ENCODE results near the gene MMP27. TPM values are rescaled to one million over a fixed set of nuclear protein-coding genes. Genes with fewer than 3 reads are reported as not detected.
"Not testable (repeated sequence)": the region's sequence is repeated elsewhere in the genome, so short reads cannot be mapped to it uniquely, and the experiment has no call there.

MMP27 gene
- total RNA-seq, result not detected
- under 1 TPM in 1 of 2 donors, not detected in 1; 0.50 TPM for polyA plus RNA-seq
- long read RNA-seq, donor 1, partial matches to known transcripts, result 0 of 1 reads
- long read RNA-seq, donor 1, other reads (novel, unspliced or antisense), result 0 of 1 reads
- long read RNA-seq, donor 2, result 0 reads

GRCh38 chr11:102705626-102706025 lies at the start of gene MMP27:
Gene MMP27, minus strand, starts transcription at chr11:102705769. Its CDS starts 55 bp downstream, at chr11:102705714.
- no peaks in the 10 kb centered on the region for H3K27me3 ChIP-seq (ENCODE audit: control insufficient read depth in 1 of 2, insufficient read depth in 2 of 2, low read length in 1 of 2)
- DNase-seq, result no peak
- no peak within 1 kb of the TSS for H3K4me3 ChIP-seq (ENCODE audit: low read length in 2 of 2)
- 64 to 74% methylated on average over 5 of the region's 5 CpGs for WGBS, 2 donors
- H3K9me3 ChIP-seq (ENCODE audit: control insufficient read depth, low read length), result no peaks in the 10 kb centered on the region
- H3K27ac ChIP-seq (ENCODE audit: low read depth in 1 of 2, low read length in 2 of 2), result no peak within 1 kb of the TSS
- intact Hi-C loops (cut with DNase I), result no loop called here
- no peak for ATAC-seq (ENCODE audit: low FRiP score)
- no peaks in the 10 kb centered on the region for H3K4me1 ChIP-seq (ENCODE audit: control insufficient read depth in 1 of 2, insufficient read depth in 2 of 2, low read length in 2 of 2)
- no peaks in the 10 kb centered on the region for H3K36me3 ChIP-seq (ENCODE audit: control insufficient read depth in 1 of 2, insufficient read depth in 2 of 2, low read length in 1 of 2)

- Histone ChIP-seq H3K4me3 (ENCODE audit: low read length in 2 of 2) (no peak overlapping the region), H3K36me3 (ENCODE audit: control insufficient read depth in 1 of 2, insufficient read depth in 2 of 2, low read length in 1 of 2) (no peaks in the 10 kb centered on the region), H3K27me3 (ENCODE audit: control insufficient read depth in 1 of 2, insufficient read depth in 2 of 2, low read length in 1 of 2) (no peaks in the 10 kb centered on the region), H3K4me1 (ENCODE audit: control insufficient read depth in 1 of 2, insufficient read depth in 2 of 2, low read length in 2 of 2) (no peaks in the 10 kb centered on the region), H3K27ac (ENCODE audit: low read depth in 1 of 2, low read length in 2 of 2) (no peak overlapping the region), H3K9me3 (ENCODE audit: control insufficient read depth, low read length) (peaks cover 1% of the 10 kb centered on the region)
- 95 to 96% methylated on average over 1 of the region's 1 CpG for WGBS, 2 donors
- ATAC-seq (ENCODE audit: low FRiP score) (no peak), DNase-seq (no peak)
- intact Hi-C loops (cut with DNase I), result no loop called here
Measured at GRCh38 chr11:102753267-102753666, 47.7 kb upstream of the MMP27 start.

- ATAC-seq (ENCODE audit: low FRiP score), result no peak
- no peak overlapping the region for H3K4me3 ChIP-seq (ENCODE audit: low read length in 2 of 2)
- no peak overlapping the region for H3K27ac ChIP-seq (ENCODE audit: low read depth in 1 of 2, low read length in 2 of 2)
- intact Hi-C loops (cut with DNase I), result no loop called here
- H3K27me3 ChIP-seq (ENCODE audit: control insufficient read depth in 1 of 2, insufficient read depth in 2 of 2, low read length in 1 of 2), result no peaks in the 10 kb centered on the region
- DNase-seq, result no peak
- H3K36me3 ChIP-seq (ENCODE audit: control insufficient read depth in 1 of 2, insufficient read depth in 2 of 2, low read length in 1 of 2), result no peaks in the 10 kb centered on the region
- H3K4me1 ChIP-seq (ENCODE audit: control insufficient read depth in 1 of 2, insufficient read depth in 2 of 2, low read length in 2 of 2), result no peaks in the 10 kb centered on the region
- peaks cover 1% of the 10 kb centered on the region for H3K9me3 ChIP-seq (ENCODE audit: control insufficient read depth, low read length)
Measured at GRCh38 chr11:102751673-102752072, 46.1 kb upstream of the MMP27 start.

- H3K9me3 ChIP-seq (ENCODE audit: control insufficient read depth, low read length), result peaks cover 1% of the 10 kb centered on the region
- no peak for ATAC-seq (ENCODE audit: low FRiP score)
- intact Hi-C loops (cut with DNase I), result no loop called here
Measured at GRCh38 chr11:102749101-102749722, 43.6 kb upstream of the MMP27 start.

GRCh38 chr11:102746746-102747578 lies 41.4 kb upstream of the MMP27 start:
- H3K36me3 ChIP-seq (ENCODE audit: control insufficient read depth in 1 of 2, insufficient read depth in 2 of 2, low read length in 1 of 2); ATAC-seq (ENCODE audit: low FRiP score); H3K4me3 ChIP-seq (ENCODE audit: low read length in 2 of 2); H3K4me1 ChIP-seq (ENCODE audit: control insufficient read depth in 1 of 2, insufficient read depth in 2 of 2, low read length in 2 of 2); H3K27ac ChIP-seq (ENCODE audit: low read depth in 1 of 2, low read length in 2 of 2); intact Hi-C loops (cut with DNase I); H3K27me3 ChIP-seq (ENCODE audit: control insufficient read depth in 1 of 2, insufficient read depth in 2 of 2, low read length in 1 of 2); DNase-seq; H3K9me3 ChIP-seq (ENCODE audit: control insufficient read depth, low read length): not testable (repeated sequence)
- WGBS, 2 donors, result 78 to 83% methylated on average over 30 to 32 of the region's 32 CpGs

More at GRCh38 chr11:102749101-102749722, 43.6 kb upstream of the MMP27 start:
- no peak overlapping the region for H3K27ac ChIP-seq (ENCODE audit: low read depth in 1 of 2, low read length in 2 of 2)
- no peak for DNase-seq
- H3K4me3 ChIP-seq (ENCODE audit: low read length in 2 of 2), result no peak overlapping the region
- H3K36me3 ChIP-seq (ENCODE audit: control insufficient read depth in 1 of 2, insufficient read depth in 2 of 2, low read length in 1 of 2), result no peaks in the 10 kb centered on the region
- H3K4me1 ChIP-seq (ENCODE audit: control insufficient read depth in 1 of 2, insufficient read depth in 2 of 2, low read length in 2 of 2), result no peaks in the 10 kb centered on the region
- no peaks in the 10 kb centered on the region for H3K27me3 ChIP-seq (ENCODE audit: control insufficient read depth in 1 of 2, insufficient read depth in 2 of 2, low read length in 1 of 2)

GRCh38 chr11:102734650-102735049 lies 29.1 kb upstream of the MMP27 start:
- no peak overlapping the region for H3K27ac ChIP-seq (ENCODE audit: low read depth in 1 of 2, low read length in 2 of 2)
- DNase-seq (no peak), ATAC-seq (ENCODE audit: low FRiP score) (no peak)
- no peak overlapping the region for H3K4me3 ChIP-seq (ENCODE audit: low read length in 2 of 2)
- H3K27me3 ChIP-seq (ENCODE audit: control insufficient read depth in 1 of 2, insufficient read depth in 2 of 2, low read length in 1 of 2), result peaks cover 0 to 1% of the 10 kb centered on the region in 2 donors
- no peaks in the 10 kb centered on the region for H3K4me1 ChIP-seq (ENCODE audit: control insufficient read depth in 1 of 2, insufficient read depth in 2 of 2, low read length in 2 of 2)
- intact Hi-C loops (cut with DNase I), result no loop called here
- no peaks in the 10 kb centered on the region for H3K9me3 ChIP-seq (ENCODE audit: control insufficient read depth, low read length)
- no peaks in the 10 kb centered on the region for H3K36me3 ChIP-seq (ENCODE audit: control insufficient read depth in 1 of 2, insufficient read depth in 2 of 2, low read length in 1 of 2)

GRCh38 chr11:102733232-102733875 lies 27.8 kb upstream of the MMP27 start:
- ATAC-seq (ENCODE audit: low FRiP score) (no peak), DNase-seq (peak; percentile 67 to 77)
- Histone ChIP-seq H3K27ac (ENCODE audit: low read depth in 1 of 2, low read length in 2 of 2) (no peak overlapping the region), H3K27me3 (ENCODE audit: control insufficient read depth in 1 of 2, insufficient read depth in 2 of 2, low read length in 1 of 2) (peaks cover 0 to 1% of the 10 kb centered on the region in 2 donors), H3K36me3 (ENCODE audit: control insufficient read depth in 1 of 2, insufficient read depth in 2 of 2, low read length in 1 of 2) (no peaks in the 10 kb centered on the region), H3K9me3 (ENCODE audit: control insufficient read depth, low read length) (no peaks in the 10 kb centered on the region), H3K4me1 (ENCODE audit: control insufficient read depth in 1 of 2, insufficient read depth in 2 of 2, low read length in 2 of 2) (no peaks in the 10 kb centered on the region), H3K4me3 (ENCODE audit: low read length in 2 of 2) (no peak overlapping the region)
- WGBS, 2 donors, result 48 to 53% methylated on average over 8 of the region's 8 CpGs
- intact Hi-C loops (cut with DNase I), result no loop called here

- H3K4me1 ChIP-seq (ENCODE audit: control insufficient read depth in 1 of 2, insufficient read depth in 2 of 2, low read length in 2 of 2); H3K4me3 ChIP-seq (ENCODE audit: low read length in 2 of 2); ATAC-seq (ENCODE audit: low FRiP score); H3K27me3 ChIP-seq (ENCODE audit: control insufficient read depth in 1 of 2, insufficient read depth in 2 of 2, low read length in 1 of 2); H3K27ac ChIP-seq (ENCODE audit: low read depth in 1 of 2, low read length in 2 of 2); DNase-seq; H3K36me3 ChIP-seq (ENCODE audit: control insufficient read depth in 1 of 2, insufficient read depth in 2 of 2, low read length in 1 of 2); intact Hi-C loops (cut with DNase I); H3K9me3 ChIP-seq (ENCODE audit: control insufficient read depth, low read length): not testable (repeated sequence)
- 56 to 60% methylated on average over 8 of the region's 8 CpGs for WGBS, 2 donors
Measured at GRCh38 chr11:102730944-102731343, 25.4 kb upstream of the MMP27 start.
